HG03439 (cell line): ENCODE results near the gene UBE2A.

Source experiments
- ATAC-seq: cut with Tn5 transposase; IDR thresholded peaks from one replicate; pipeline ENCODE4 v1.9.1; 2021; ENCODE audit warnings: mild to moderate bottlenecking, moderate library complexity; ENCODE audit not compliant: unreplicated experiment

The UBE2A gene

GRCh38 chrX:119574394-119575266 lies at the start of gene UBE2A:
Gene UBE2A, plus strand, starts transcription at chrX:119574563. Its CDS starts 149 bp downstream, at chrX:119574712.
- peak; percentile 85 for ATAC-seq

GRCh38 chrX:119529345-119530276 lies 44.8 kb upstream of the UBE2A start:
- ATAC-seq, result no peak

- ATAC-seq, result no peak
These were observed 36.9 kb upstream of the UBE2A start for GRCh38 chrX:119537487-119537886.

- ATAC-seq, result no peak
These were observed 34.5 kb upstream of the UBE2A start for GRCh38 chrX:119539872-119540271.

- no peak for ATAC-seq
These were observed 33.2 kb upstream of the UBE2A start for GRCh38 chrX:119541188-119541587.

- ATAC-seq, result no peak
These were observed 24.9 kb upstream of the UBE2A start for GRCh38 chrX:119549327-119550016.

GRCh38 chrX:119552508-119552907 lies 21.9 kb upstream of the UBE2A start:
- no peak for ATAC-seq

- peak; percentile 86 for ATAC-seq
These were observed 9.2 kb upstream of the UBE2A start, which contains the start of gene STEEP1 for GRCh38 chrX:119565107-119565663. Gene STEEP1, minus strand, starts transcription at chrX:119565409. Its CDS starts 54 bp downstream, at chrX:119565355.

GRCh38 chrX:119570351-119570835 lies 4.0 kb upstream of the UBE2A start:
- no peak for ATAC-seq

- ATAC-seq, result no peak
These were observed 1.1 kb upstream of the UBE2A start for GRCh38 chrX:119573222-119573621.

- ATAC-seq, result peak; percentile 18
These were observed 446 bp upstream of the UBE2A start for GRCh38 chrX:119573840-119574393.

- ATAC-seq, result no peak
These were observed 5.1 kb downstream of the UBE2A start for GRCh38 chrX:119579414-119579813.

GRCh38 chrX:119583431-119584059 lies 9.2 kb downstream of the UBE2A start:
- ATAC-seq, result no peak

GRCh38 chrX:119589810-119590209 lies 15.4 kb downstream of the UBE2A start:
- no peak for ATAC-seq

GRCh38 chrX:119602701-119603255 lies 28.4 kb downstream of the UBE2A start:
- no peak for ATAC-seq

GRCh38 chrX:119604766-119605463 lies 30.6 kb downstream of the UBE2A start:
- ATAC-seq, result no peak

- peak; percentile 32 for ATAC-seq
These were observed 31.3 kb downstream of the UBE2A start for GRCh38 chrX:119605464-119606279.
